NCI-H1105 treated with DMSO at 0.1 percent for 48 hours (cell line): ENCODE measurements around the gene SLC4A8.
A peak's percentile ranks its signal among the peaks of the same experiment; 100 is the strongest.

Experiments
- DNase-seq: peaks from one replicate; lab custom pipeline; 2025; lab: John Stamatoyannopoulos, UW

Gene SLC4A8

GRCh38 chr12:51424662-51425539, at the start of gene SLC4A8:
Gene SLC4A8 (plus strand): TSS chr12:51424831. CDS start chr12:51424988, 157 bp downstream.
- DNase-seq = peak; percentile 88

- DNase-seq = no peak
Observed at GRCh38 chr12:51374856-51375255, 49.8 kb upstream of the SLC4A8 start.

GRCh38 chr12:51377099-51377984, 47.3 kb upstream of the SLC4A8 start:
- peak; percentile 19 for DNase-seq

- DNase-seq = no peak
Observed at GRCh38 chr12:51378749-51379148, 45.9 kb upstream of the SLC4A8 start.

- DNase-seq = no peak
Observed at GRCh38 chr12:51379571-51379970, 45.1 kb upstream of the SLC4A8 start.

GRCh38 chr12:51381226-51382079, 43.2 kb upstream of the SLC4A8 start:
- peak; percentile 67 for DNase-seq

- DNase-seq = no peak
Observed at GRCh38 chr12:51382173-51382572, 42.5 kb upstream of the SLC4A8 start.

GRCh38 chr12:51383269-51383905, 41.2 kb upstream of the SLC4A8 start:
- no peak for DNase-seq

GRCh38 chr12:51386351-51386750, 38.3 kb upstream of the SLC4A8 start:
- DNase-seq = no peak

GRCh38 chr12:51388069-51388799, 36.4 kb upstream of the SLC4A8 start:
- no peak for DNase-seq

GRCh38 chr12:51388846-51389245, 35.8 kb upstream of the SLC4A8 start:
- DNase-seq = no peak

- DNase-seq = no peak
Observed at GRCh38 chr12:51389302-51389999, 35.2 kb upstream of the SLC4A8 start.

GRCh38 chr12:51390457-51390856, 34.2 kb upstream of the SLC4A8 start:
- DNase-seq = no peak

- no peak for DNase-seq
Observed at GRCh38 chr12:51390891-51391282, 33.7 kb upstream of the SLC4A8 start.

GRCh38 chr12:51391283-51392123, 33.1 kb upstream of the SLC4A8 start, which contains the start of gene GALNT6:
Gene GALNT6 (minus strand): TSS chr12:51391406. CDS start chr12:51379781, 11,625 bp downstream.
- DNase-seq = peak; percentile 7

GRCh38 chr12:51392556-51393237, 31.9 kb upstream of the SLC4A8 start:
- DNase-seq = no peak

- DNase-seq = no peak
Observed at GRCh38 chr12:51393676-51394545, 30.7 kb upstream of the SLC4A8 start.
